IMR-90 (cell line): ENCODE measurements around the gene COMMD1. TPM values are rescaled to one million over a fixed set of nuclear protein-coding genes. Genes with fewer than 3 reads are reported as not detected.

ENCODE experiments used
- ATAC-seq: fragments of 200-7000 bp; cut with Tn5 transposase; 2 replicates; pipeline ENCODE4 v1.9.1; 2020; ENCODE audit warnings: low read depth, mild to moderate bottlenecking, moderate library complexity
- BruUV-seq: library from RNA; stranded (reverse); fragments of 400-500 nt; replicated peaks from 2 replicates; lab custom pipeline; 2021; lab: Mats Ljungman, UMichigan
- CTCF ChIA-PET: fragments of 300-600 bp; formaldehyde crosslinking; extraction: SDS; loops from one replicate; lab custom pipeline; 2021; ENCODE audit warnings: antibody characterized with exemption; lab: Yijun Ruan, JAX
- POLR2A ChIA-PET: fragments of 300-600 bp; sonication (Branson Sonifier 250); formaldehyde crosslinking; loops from one replicate; lab custom pipeline; 2022; ENCODE audit warnings: antibody characterized with exemption; ENCODE audit not compliant: unreplicated experiment; lab: Charles Lee
- DNase-seq: peaks from one replicate; pipeline ENCODE4 v3.0.0; 2013
- H2AFZ ChIP-seq: replicated peaks from 2 replicates; pipeline ENCODE3; 2013; ENCODE audit warnings: low read length, mild to moderate bottlenecking; ENCODE audit not compliant: poor library complexity
- H2AK5ac ChIP-seq: 2 replicates; pipeline ENCODE4 v1.6.1; 2013; ENCODE audit warnings: low read depth, low read length, inconsistent platforms
- H2AK9ac ChIP-seq: replicated peaks from 2 replicates; pipeline ENCODE3; 2013; ENCODE audit warnings: mild to moderate bottlenecking, low read depth, low read length, moderate library complexity; ENCODE audit not compliant: poor library complexity
- H2BK120ac ChIP-seq: 2 replicates; pipeline ENCODE4 v1.6.1; 2013; ENCODE audit warnings: low read depth, low read length, inconsistent platforms
- H2BK15ac ChIP-seq: 3 replicates; pipeline ENCODE4 v1.6.1; 2013; ENCODE audit warnings: low read depth, low read length, inconsistent platforms
- H2BK20ac ChIP-seq: 2 replicates; pipeline ENCODE4 v1.6.1; 2013; ENCODE audit warnings: low read depth, mild to moderate bottlenecking, inconsistent platforms, low read length, moderate library complexity
- H2BK5ac ChIP-seq: 2 replicates; pipeline ENCODE4 v1.6.1; 2013; ENCODE audit warnings: mild to moderate bottlenecking, low read depth, low read length, inconsistent platforms; ENCODE audit not compliant: poor library complexity, severe bottlenecking
- H3K14ac ChIP-seq: replicated peaks from 2 replicates; pipeline ENCODE4 v1.6.1; 2013; ENCODE audit warnings: low read depth, low read length, inconsistent platforms
- H3K18ac ChIP-seq: 2 replicates; pipeline ENCODE4 v1.6.1; 2013; ENCODE audit warnings: low read depth, low read length, control low read depth
- H3K23ac ChIP-seq: 2 replicates; pipeline ENCODE4 v1.6.1; 2013; ENCODE audit warnings: low read depth, low read length, inconsistent platforms
- H3K27ac ChIP-seq: 2 replicates; pipeline ENCODE4 v1.5.1; 2013; ENCODE audit warnings: mild to moderate bottlenecking, control low read depth, low read length; ENCODE audit not compliant: insufficient read depth
- H3K27me3 ChIP-seq: 2 replicates; pipeline ENCODE4 v1.6.1; 2013; ENCODE audit warnings: low read length; ENCODE audit not compliant: control insufficient read depth, insufficient read depth
- H3K36me3 ChIP-seq: 2 replicates; pipeline ENCODE4 v1.6.1; 2013; ENCODE audit warnings: low read length, mixed read lengths; ENCODE audit not compliant: control insufficient read depth, insufficient read depth
- H3K4ac ChIP-seq: 2 replicates; pipeline ENCODE4 v1.6.1; 2013; ENCODE audit warnings: low read depth, low read length, inconsistent platforms
- H3K4me1 ChIP-seq: 2 replicates; pipeline ENCODE4 v1.6.1; 2013; ENCODE audit warnings: low read length, mixed read lengths; ENCODE audit not compliant: control insufficient read depth, insufficient read depth
- H3K4me2 ChIP-seq: 2 replicates; pipeline ENCODE4 v1.6.1; 2013; ENCODE audit warnings: low read depth, mild to moderate bottlenecking, control low read depth, low read length, moderate library complexity
- H3K4me3 ChIP-seq: 2 replicates; pipeline ENCODE4 v1.5.1; 2013; ENCODE audit warnings: low read depth, mild to moderate bottlenecking, control low read depth, low read length, moderate library complexity; ENCODE audit not compliant: insufficient read depth
- H3K56ac ChIP-seq: 2 replicates; pipeline ENCODE4 v1.6.1; 2013; ENCODE audit warnings: low read length, inconsistent platforms; ENCODE audit not compliant: insufficient read depth; ENCODE audit errors: extremely low read depth
- H3K79me1 ChIP-seq, 2 experiments: 2 replicates each; pipeline ENCODE4 v1.6.1; 2013; ENCODE audit warnings: low read length in 2 of 2, inconsistent platforms in 1 of 2, low read depth in 1 of 2
- H3K9ac ChIP-seq: 2 replicates; pipeline ENCODE4 v1.6.1; 2013; ENCODE audit warnings: low read depth, low read length, control low read depth
- H3K9me1 ChIP-seq: 2 replicates; pipeline ENCODE4 v1.6.1; 2013; ENCODE audit warnings: low read length, inconsistent platforms; ENCODE audit not compliant: insufficient read depth
- H3K9me3 ChIP-seq: 2 replicates; pipeline ENCODE4 v1.6.1; 2013; ENCODE audit warnings: low read length; ENCODE audit not compliant: control insufficient read depth, insufficient read depth
- H4K20me1 ChIP-seq: 2 replicates; pipeline ENCODE4 v1.6.1; 2013; ENCODE audit warnings: low read length, inconsistent platforms; ENCODE audit not compliant: insufficient read depth
- H4K5ac ChIP-seq: 2 replicates; pipeline ENCODE4 v1.6.1; 2013; ENCODE audit warnings: mild to moderate bottlenecking, low read depth, low read length, control low read depth
- H4K8ac ChIP-seq, 2 experiments: 2 replicates each; pipeline ENCODE4 v1.6.1; 2013; ENCODE audit warnings: low read depth in 2 of 2, low read length in 2 of 2, control low read depth in 1 of 2, inconsistent platforms in 1 of 2
- H4K91ac ChIP-seq: 2 replicates; pipeline ENCODE4 v1.6.1; 2013; ENCODE audit warnings: low read depth, low read length, inconsistent platforms; ENCODE audit not compliant: insufficient read depth
- CEBPB ChIP-seq: IDR thresholded peaks from 2 replicates; pipeline ENCODE4 v1.6.1; 2012; ENCODE audit warnings: low read depth, low read length, improper control_type of control experiment
- CHD1 ChIP-seq: IDR thresholded peaks from 2 replicates; pipeline ENCODE4 v1.6.1; 2012; ENCODE audit warnings: low read depth, low read length, improper control_type of control experiment
- MAFK ChIP-seq: IDR thresholded peaks from 2 replicates; pipeline ENCODE4 v1.6.1; 2012; ENCODE audit warnings: low read depth, low read length, improper control_type of control experiment
- NFE2L2 ChIP-seq: fragments of 150-350 bp; IDR thresholded peaks from 2 replicates; pipeline ENCODE4 v1.6.1; 2016; ENCODE audit warnings: low read depth, mild to moderate bottlenecking, low read length
- POLR2A ChIP-seq: IDR thresholded peaks from 2 replicates; pipeline ENCODE4 v1.6.1; 2012; ENCODE audit warnings: mild to moderate bottlenecking, low read depth, low read length
- RAD21 ChIP-seq: IDR thresholded peaks from 2 replicates; pipeline ENCODE4 v1.6.1; 2012; ENCODE audit warnings: low read length, improper control_type of control experiment
- RCOR1 ChIP-seq: IDR thresholded peaks from 2 replicates; pipeline ENCODE4 v1.6.1; 2012; ENCODE audit warnings: mild to moderate bottlenecking, low read length, improper control_type of control experiment; ENCODE audit not compliant: insufficient replicate concordance
- RFX5 ChIP-seq: IDR thresholded peaks from 2 replicates; pipeline ENCODE4 v1.8.0; 2012; ENCODE audit warnings: low read depth, mild to moderate bottlenecking, low read length, moderate library complexity
- SMC3 ChIP-seq: fragments of 150-350 bp; IDR thresholded peaks from 2 replicates; pipeline ENCODE4 v1.6.1; 2016; ENCODE audit warnings: low read depth, mild to moderate bottlenecking, antibody characterized with exemption, low read length, moderate library complexity
- WGBS, 2 experiments: methylation state at CpG; one replicate each; pipeline versions ENCODE4 v1.1.5 to v1.1.7; 2013; ENCODE audit warnings: missing lambda C conversion rate in 2 of 2; ENCODE audit not compliant: insufficient read length in 1 of 2; ENCODE audit errors: extremely low coverage in 2 of 2; 5-methylcytosine and 5-hydroxymethylcytosine counted together
- dilution Hi-C: fragments of 300-500 bp; cut with HindIII; formaldehyde crosslinking; loops from one replicate; pipeline ENCODE4 v1.14.3; 2018; ENCODE audit warnings: low sequenced_read_pairs; ENCODE audit not compliant: unreplicated experiment
- in situ Hi-C: fragments of 300-500 bp; cut with MboI; formaldehyde crosslinking; loops from 3 replicates; pipeline ENCODE4 v1.14.3; 2019; ENCODE audit warnings: low sequenced_read_pairs, inconsistent platforms, mixed read lengths
- intact Hi-C: fragments of 100-400 bp; cut with micrococcal nuclease; formaldehyde crosslinking; loops from 2 replicates; pipeline ENCODE4 v1.10.0; 2022
- polyA plus RNA-seq, 3 experiments: library from polyadenylated mRNA; depleted of rRNA; stranded (reverse); fragments of >200 nt; gene quantifications; 2 replicates each; pipeline ENCODE4 v1.2.3, GENCODE V29; 2012; ENCODE audit warnings: low replicate concordance in 1 of 3
- total RNA-seq: library from RNA; depleted of rRNA; stranded (reverse); fragments of >200 nt; gene quantifications from 2 replicates; pipeline ENCODE4 v1.2.3, GENCODE V29; 2012
- TF ChIP-seq, protein P1 (sequence below): conservative IDR thresholded peaks from 2 replicates; pipeline ENCODE4 v1.5.1; 2012; ENCODE audit warnings: mild to moderate bottlenecking, low read depth, low read length, improper control_type of control experiment
- TF ChIP-seq, protein P2 (sequence below): fragments of 150-350 bp; IDR thresholded peaks from 2 replicates; pipeline ENCODE4 v1.6.1; 2017; ENCODE audit warnings: mild to moderate bottlenecking, antibody characterized with exemption, low read length, low read depth

COMMD1 gene
- total and polyA plus RNA-seq, 2 of the 4 experiments (the other 2 are of a cell fraction), result 42.8 to 60.4 TPM

DNA sequence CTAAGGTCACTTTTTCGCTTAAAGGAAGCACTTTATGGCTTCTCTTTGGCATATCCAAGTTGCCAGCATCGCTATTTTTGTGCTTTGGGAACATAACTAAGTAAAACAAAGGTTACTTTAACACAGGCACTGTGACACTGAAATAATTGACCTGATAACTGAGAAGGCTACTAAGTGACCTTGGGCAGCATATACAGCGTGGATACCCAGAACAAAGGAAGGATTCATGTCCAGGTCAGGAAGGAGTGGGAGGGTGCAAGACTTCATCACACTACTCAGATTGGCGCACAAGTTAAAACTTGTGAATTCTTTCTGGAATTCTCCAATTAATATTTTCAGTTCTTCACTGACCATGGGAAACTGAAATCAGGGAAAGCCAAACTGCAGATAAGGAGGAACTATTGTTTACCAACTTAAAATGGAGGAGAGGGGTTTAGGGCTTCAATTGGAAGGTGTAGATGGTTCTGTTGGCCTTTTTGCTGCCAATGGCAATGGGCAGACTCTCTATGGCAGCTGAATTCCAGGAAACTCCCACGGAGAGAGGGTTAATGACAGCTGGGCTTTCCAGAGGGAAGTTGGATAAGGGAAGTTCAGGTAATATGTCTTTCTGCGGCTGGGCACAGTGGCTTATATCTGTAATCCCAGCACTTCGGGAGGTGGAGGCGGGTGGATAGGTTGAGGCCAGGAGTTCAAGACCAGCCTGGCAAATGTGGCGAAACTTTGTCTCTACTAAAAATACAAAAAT lies 45.3 kb downstream of the COMMD1 start:
- DNase-seq (no peak), ATAC-seq (no peak)
- in situ Hi-C loops (no loop called here), intact Hi-C loops (no loop called here), dilution Hi-C loops (no loop called here)
- Histone ChIP-seq H3K56ac (no peak overlapping the region), H2BK20ac (no peak overlapping the region), H3K4ac (no peak overlapping the region), H4K8ac (no peak overlapping the region), H3K27me3 (no peaks in the 10 kb centered on the region), H3K9ac (no peak overlapping the region), H2AK5ac (no peak overlapping the region), H3K4me3 (no peak overlapping the region), H3K9me3 (peaks cover 3% of the 10 kb centered on the region; the same call in 1 of the 2 replicates), H3K4me1 (peaks cover 8% of the 10 kb centered on the region), H4K5ac (no peak overlapping the region), H4K20me1 (no peaks in the 10 kb centered on the region), H2BK5ac (no peak overlapping the region), H2AFZ (no peak overlapping the region), H3K36me3 (no peaks in the 10 kb centered on the region), H3K9me1 (no peaks in the 10 kb centered on the region; the same call in 1 of the 2 replicates), H2AK9ac (no peak overlapping the region), H3K14ac (no peak overlapping the region), H2BK15ac (no peak overlapping the region), H2BK120ac (no peak overlapping the region), H3K27ac (no peak overlapping the region), H3K4me2 (no peak overlapping the region), H3K18ac (no peak overlapping the region), H3K79me1 (peaks cover 5 to 11% of the 10 kb centered on the region in 2 experiments; a peak in 3 of 4 replicates), H3K23ac (no peak overlapping the region), H4K91ac (no peak overlapping the region)
- ChIA-PET POLR2A (no interaction called here), CTCF (no interaction called here)
- no TSS peak for BruUV-seq
- WGBS, 2 experiments, result no CpG with 5 or more reads among the region's 9 CpGs
- TF ChIP-seq CHD1 (no peak), SMC3 (no peak), POLR2A (no peak), RCOR1 (no peak), MAFK (no peak), NFE2L2 (no peak), RFX5 (no peak), RAD21 (no peak), CEBPB (no peak)
- TF ChIP-seq, protein P1, sequence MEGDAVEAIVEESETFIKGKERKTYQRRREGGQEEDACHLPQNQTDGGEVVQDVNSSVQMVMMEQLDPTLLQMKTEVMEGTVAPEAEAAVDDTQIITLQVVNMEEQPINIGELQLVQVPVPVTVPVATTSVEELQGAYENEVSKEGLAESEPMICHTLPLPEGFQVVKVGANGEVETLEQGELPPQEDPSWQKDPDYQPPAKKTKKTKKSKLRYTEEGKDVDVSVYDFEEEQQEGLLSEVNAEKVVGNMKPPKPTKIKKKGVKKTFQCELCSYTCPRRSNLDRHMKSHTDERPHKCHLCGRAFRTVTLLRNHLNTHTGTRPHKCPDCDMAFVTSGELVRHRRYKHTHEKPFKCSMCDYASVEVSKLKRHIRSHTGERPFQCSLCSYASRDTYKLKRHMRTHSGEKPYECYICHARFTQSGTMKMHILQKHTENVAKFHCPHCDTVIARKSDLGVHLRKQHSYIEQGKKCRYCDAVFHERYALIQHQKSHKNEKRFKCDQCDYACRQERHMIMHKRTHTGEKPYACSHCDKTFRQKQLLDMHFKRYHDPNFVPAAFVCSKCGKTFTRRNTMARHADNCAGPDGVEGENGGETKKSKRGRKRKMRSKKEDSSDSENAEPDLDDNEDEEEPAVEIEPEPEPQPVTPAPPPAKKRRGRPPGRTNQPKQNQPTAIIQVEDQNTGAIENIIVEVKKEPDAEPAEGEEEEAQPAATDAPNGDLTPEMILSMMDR, result no peak
- TF ChIP-seq, protein P2, sequence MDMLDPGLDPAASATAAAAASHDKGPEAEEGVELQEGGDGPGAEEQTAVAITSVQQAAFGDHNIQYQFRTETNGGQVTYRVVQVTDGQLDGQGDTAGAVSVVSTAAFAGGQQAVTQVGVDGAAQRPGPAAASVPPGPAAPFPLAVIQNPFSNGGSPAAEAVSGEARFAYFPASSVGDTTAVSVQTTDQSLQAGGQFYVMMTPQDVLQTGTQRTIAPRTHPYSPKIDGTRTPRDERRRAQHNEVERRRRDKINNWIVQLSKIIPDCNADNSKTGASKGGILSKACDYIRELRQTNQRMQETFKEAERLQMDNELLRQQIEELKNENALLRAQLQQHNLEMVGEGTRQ, result no peak
